OCI-LY1 (cell line): ENCODE results near the gene THRSP.

ENCODE experiments used
- H2AFZ ChIP-seq: fragments of 200-600 bp; sonication (generic), shearing (Covaris generic); 2 replicates; pipeline ENCODE4 v1.6.0; 2014; ENCODE audit warnings: antibody characterized with exemption, mild to moderate bottlenecking, low read length
- H3F3A ChIP-seq: fragments of 200-600 bp; sonication (generic), shearing (Covaris generic); 2 replicates; pipeline ENCODE4 v1.6.0; 2014; ENCODE audit warnings: mild to moderate bottlenecking, antibody characterized with exemption, low read length, moderate library complexity; ENCODE audit not compliant: insufficient read depth
- H3K27ac ChIP-seq: fragments of 200-600 bp; sonication (generic); 2 replicates; pipeline ENCODE4 v1.5.1; 2014; ENCODE audit warnings: low read length, mixed run types, mild to moderate bottlenecking, low read depth; ENCODE audit not compliant: poor library complexity, severe bottlenecking
- H3K27me3 ChIP-seq: fragments of 200-600 bp; sonication (generic); 2 replicates; pipeline ENCODE4 v1.6.0; 2014; ENCODE audit warnings: antibody characterized with exemption, mild to moderate bottlenecking, low read length, moderate library complexity; ENCODE audit not compliant: insufficient read depth
- H3K36me3 ChIP-seq: fragments of 200-600 bp; sonication (generic); 2 replicates; pipeline ENCODE4 v1.6.1; 2014; ENCODE audit warnings: mild to moderate bottlenecking, antibody characterized with exemption, low read length, moderate library complexity, mixed read lengths; ENCODE audit not compliant: insufficient read depth
- H3K4me1 ChIP-seq: fragments of 200-600 bp; sonication (generic); 2 replicates; pipeline ENCODE4 v1.5.1; 2014; ENCODE audit warnings: mild to moderate bottlenecking, low read length, moderate library complexity; ENCODE audit not compliant: insufficient read depth, severe bottlenecking
- H3K4me2 ChIP-seq: fragments of 200-600 bp; sonication (generic), shearing (Covaris generic); 2 replicates; pipeline ENCODE4 v1.6.1; 2014; ENCODE audit warnings: low read length
- H3K4me3 ChIP-seq: fragments of 200-600 bp; sonication (generic); 2 replicates; pipeline ENCODE4 v1.5.1; 2014; ENCODE audit warnings: low read length, low read depth, mild to moderate bottlenecking, mixed read lengths; ENCODE audit not compliant: poor library complexity, severe bottlenecking
- H3K79me2 ChIP-seq: fragments of 200-600 bp; shearing (Covaris generic); 2 replicates; pipeline ENCODE4 v1.6.1; 2016; ENCODE audit warnings: mixed run types, low read length, mixed read lengths; ENCODE audit not compliant: insufficient read depth
- H3K9ac ChIP-seq: fragments of 200-600 bp; sonication (generic), shearing (Covaris generic); 2 replicates; pipeline ENCODE4 v1.6.1; 2014; ENCODE audit warnings: mild to moderate bottlenecking, low read length, mixed read lengths
- H3K9me2 ChIP-seq: fragments of 200-600 bp; sonication (generic), shearing (Covaris generic); 2 replicates; pipeline ENCODE4 v1.6.1; 2014; ENCODE audit warnings: low read depth, mild to moderate bottlenecking, low read length, mixed read lengths
- H3K9me3 ChIP-seq: fragments of 200-600 bp; shearing (Covaris generic); 2 replicates; pipeline ENCODE4 v1.6.1; 2014; ENCODE audit warnings: low read length, mixed read lengths
- H4K20me1 ChIP-seq: fragments of 200-600 bp; sonication (generic), shearing (Covaris generic); 2 replicates; pipeline ENCODE4 v1.6.0; 2016; ENCODE audit warnings: mild to moderate bottlenecking, low read length; ENCODE audit not compliant: insufficient read depth
- EZH2 ChIP-seq: fragments of 200-600 bp; sonication (generic), shearing (Covaris generic); IDR thresholded peaks from 2 replicates; pipeline ENCODE4 v1.8.0; 2017; ENCODE audit warnings: borderline replicate concordance, mixed run types, mild to moderate bottlenecking, antibody characterized with exemption, low read length, moderate library complexity, mixed read lengths
- TF ChIP-seq, protein P1 (sequence below): fragments of 200-600 bp; sonication (generic), shearing (Covaris generic); IDR thresholded peaks from 2 replicates; pipeline ENCODE4 v1.5.1; 2017; ENCODE audit warnings: mild to moderate bottlenecking, antibody characterized with exemption, low read length, moderate library complexity, mixed read lengths

THRSP gene

DNA sequence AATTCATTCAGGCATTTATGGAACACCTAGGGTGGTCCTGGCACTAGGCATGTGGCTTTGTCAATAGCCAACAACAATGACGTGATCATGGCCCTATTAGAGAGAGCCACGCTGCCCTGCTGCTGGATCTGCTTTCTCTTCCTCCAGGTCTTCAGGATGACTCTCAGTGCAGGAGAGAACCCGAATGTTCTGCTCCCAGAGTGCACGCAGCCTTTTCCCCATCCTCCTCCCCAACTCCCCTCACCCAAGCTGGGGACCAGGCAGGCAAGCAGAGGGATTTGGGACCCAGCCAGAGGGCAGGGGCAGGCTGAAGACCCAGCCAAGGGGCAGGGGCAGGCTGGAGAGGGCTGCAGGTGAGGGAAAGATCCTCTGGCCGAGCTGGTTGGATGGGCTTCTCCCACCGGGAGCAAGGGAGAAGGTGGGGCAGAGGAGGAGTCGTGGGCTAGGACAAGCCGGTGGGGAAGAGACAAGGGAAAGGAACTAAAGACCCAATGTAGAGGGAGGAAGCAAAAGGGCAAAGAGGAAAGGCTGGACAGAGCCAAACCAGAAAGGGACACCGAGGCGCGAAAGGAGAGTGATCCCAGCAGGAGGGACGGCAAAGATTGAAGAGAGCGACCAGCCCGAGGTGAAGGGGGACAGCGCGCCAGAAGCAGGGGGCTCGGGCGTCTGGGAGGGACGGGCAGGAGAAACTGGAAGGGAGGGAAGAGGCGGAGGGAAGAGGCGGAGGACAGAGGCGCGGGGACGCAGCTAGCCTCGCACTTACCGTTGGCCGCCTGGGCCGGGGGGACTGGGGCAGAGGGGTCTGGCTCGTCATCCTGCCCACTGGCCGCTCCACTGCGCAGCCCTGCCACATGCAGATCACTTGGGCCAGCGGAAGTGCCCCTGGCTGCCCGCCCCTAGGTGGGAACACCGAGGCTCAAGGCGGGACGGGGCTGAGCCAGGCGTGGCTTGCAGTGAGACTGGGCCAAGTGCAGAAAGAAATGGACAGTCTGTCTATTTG lies 41.0 kb upstream of the THRSP start, which contains the start of gene KCTD14:
Gene KCTD14 (minus strand): TSS at position 880 of the 1,000 bp plus-strand sequence. CDS start 27 bp downstream, at position 853.
- Histone ChIP-seq H3K4me3 (no peak within 1 kb of the TSS), H3K9ac (no peak within 1 kb of the TSS), H3K4me2 (no peak within 1 kb of the TSS)

DNA sequence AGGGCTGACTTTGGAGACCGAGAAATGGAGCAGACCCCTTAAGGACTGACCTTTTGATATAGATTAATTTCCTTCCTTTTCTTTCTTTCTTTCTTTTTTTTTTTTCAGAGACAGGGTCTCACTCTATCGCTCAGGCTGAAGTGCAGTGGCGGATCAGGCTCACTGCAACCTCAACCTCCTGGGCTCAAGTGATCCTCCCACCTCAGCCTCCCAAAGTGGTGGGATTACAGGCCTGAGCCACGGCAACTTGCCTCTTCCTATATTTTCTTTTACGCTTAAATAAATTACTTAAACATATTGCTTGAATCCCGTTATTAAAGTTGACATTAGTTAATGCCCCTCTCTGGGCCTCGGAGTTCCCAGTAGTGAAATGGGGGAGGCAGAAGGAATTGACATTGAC lies 40.2 kb upstream of the THRSP start:
- H3K9me2 ChIP-seq = no peaks in the 10 kb centered on the region
- H3K27me3 ChIP-seq = no peaks in the 10 kb centered on the region
- H3K36me3 ChIP-seq = no peaks in the 10 kb centered on the region
- H3K79me2 ChIP-seq = no peaks in the 10 kb centered on the region
- H3K4me3 ChIP-seq = no peak overlapping the region
- no peaks in the 10 kb centered on the region for H3K4me1 ChIP-seq
- TF ChIP-seq, protein P1, sequence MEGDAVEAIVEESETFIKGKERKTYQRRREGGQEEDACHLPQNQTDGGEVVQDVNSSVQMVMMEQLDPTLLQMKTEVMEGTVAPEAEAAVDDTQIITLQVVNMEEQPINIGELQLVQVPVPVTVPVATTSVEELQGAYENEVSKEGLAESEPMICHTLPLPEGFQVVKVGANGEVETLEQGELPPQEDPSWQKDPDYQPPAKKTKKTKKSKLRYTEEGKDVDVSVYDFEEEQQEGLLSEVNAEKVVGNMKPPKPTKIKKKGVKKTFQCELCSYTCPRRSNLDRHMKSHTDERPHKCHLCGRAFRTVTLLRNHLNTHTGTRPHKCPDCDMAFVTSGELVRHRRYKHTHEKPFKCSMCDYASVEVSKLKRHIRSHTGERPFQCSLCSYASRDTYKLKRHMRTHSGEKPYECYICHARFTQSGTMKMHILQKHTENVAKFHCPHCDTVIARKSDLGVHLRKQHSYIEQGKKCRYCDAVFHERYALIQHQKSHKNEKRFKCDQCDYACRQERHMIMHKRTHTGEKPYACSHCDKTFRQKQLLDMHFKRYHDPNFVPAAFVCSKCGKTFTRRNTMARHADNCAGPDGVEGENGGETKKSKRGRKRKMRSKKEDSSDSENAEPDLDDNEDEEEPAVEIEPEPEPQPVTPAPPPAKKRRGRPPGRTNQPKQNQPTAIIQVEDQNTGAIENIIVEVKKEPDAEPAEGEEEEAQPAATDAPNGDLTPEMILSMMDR = no peak
- no peak for TF ChIP-seq EZH2
- no peak overlapping the region for H3K9ac ChIP-seq
- no peak overlapping the region for H2AFZ ChIP-seq
- no peak overlapping the region for H3K4me2 ChIP-seq
- H3K27ac ChIP-seq = no peak overlapping the region
- no peaks in the 10 kb centered on the region for H4K20me1 ChIP-seq
- no peaks in the 10 kb centered on the region for H3K9me3 ChIP-seq
- H3F3A ChIP-seq = no peaks in the 10 kb centered on the region

More for the DNA sequence above, 41.0 kb upstream of the THRSP start, which contains the start of gene KCTD14:
- H2AFZ ChIP-seq = no peak within 1 kb of the TSS
- H3K79me2 ChIP-seq = no peaks in the 10 kb centered on the region
- H3F3A ChIP-seq = no peaks in the 10 kb centered on the region
- H3K9me2 ChIP-seq = no peaks in the 10 kb centered on the region
- H3K27me3 ChIP-seq = no peaks in the 10 kb centered on the region
- no peaks in the 10 kb centered on the region for H3K36me3 ChIP-seq
- no peak within 1 kb of the TSS for H3K27ac ChIP-seq
- H4K20me1 ChIP-seq = no peaks in the 10 kb centered on the region
- H3K9me3 ChIP-seq = no peaks in the 10 kb centered on the region
- no peaks in the 10 kb centered on the region for H3K4me1 ChIP-seq
- no peak for TF ChIP-seq EZH2
- TF ChIP-seq, protein P1 = no peak

DNA sequence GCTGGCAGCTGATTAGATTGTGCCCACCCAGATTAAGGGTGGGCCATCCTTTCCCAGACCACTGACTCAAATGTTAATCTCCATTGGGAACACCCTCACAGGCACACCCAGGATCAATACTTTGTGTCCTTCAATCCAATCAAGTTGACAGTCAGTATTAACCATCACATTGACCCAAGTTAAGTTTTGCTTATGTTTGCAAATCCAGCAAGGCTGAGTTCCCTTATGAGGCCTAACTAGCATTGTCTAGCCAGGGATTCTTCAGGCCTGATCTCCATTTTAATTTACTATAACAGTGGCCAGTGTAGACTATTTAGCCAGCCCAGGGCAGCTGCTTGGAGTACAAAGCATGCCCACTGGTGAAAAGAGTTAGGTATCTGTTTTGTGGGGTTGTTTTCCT lies 38.3 kb upstream of the THRSP start:
- H3K4me1 ChIP-seq = no peaks in the 10 kb centered on the region
- H3K4me2 ChIP-seq = no peak overlapping the region
- no peaks in the 10 kb centered on the region for H3K9me3 ChIP-seq
- H3K9me2 ChIP-seq = no peaks in the 10 kb centered on the region
- H3K4me3 ChIP-seq = no peak overlapping the region
- no peak overlapping the region for H2AFZ ChIP-seq
- H3K36me3 ChIP-seq = no peaks in the 10 kb centered on the region
- no peaks in the 10 kb centered on the region for H3F3A ChIP-seq
- no peaks in the 10 kb centered on the region for H3K79me2 ChIP-seq
- H3K27me3 ChIP-seq = no peaks in the 10 kb centered on the region
- H3K27ac ChIP-seq = no peak overlapping the region
- H3K9ac ChIP-seq = no peak overlapping the region
- no peaks in the 10 kb centered on the region for H4K20me1 ChIP-seq
- no peak for TF ChIP-seq EZH2
- TF ChIP-seq, protein P1 = no peak
